Mesenchymal stem cell (in vitro differentiated cells and primary cell): ENCODE results near the gene POU2F3.
A peak's percentile ranks its signal among the peaks of the same experiment; 100 is the strongest.

Source experiments
- DNase-seq: peaks from one replicate; pipeline ENCODE4 v3.0.0-alpha.2; 2013
- H2AFZ ChIP-seq: one replicate; pipeline ENCODE4 v1.6.1; 2013; ENCODE audit warnings: low read depth, mild to moderate bottlenecking, control low read depth, inconsistent platforms, low read length, moderate library complexity
- H2AK5ac ChIP-seq: 2 replicates; pipeline ENCODE4 v1.6.1; 2013; ENCODE audit warnings: low read length, moderate library complexity, mild to moderate bottlenecking, inconsistent platforms; ENCODE audit not compliant: severe bottlenecking
- H2BK120ac ChIP-seq: one replicate; pipeline ENCODE4 v1.6.1; 2013; ENCODE audit warnings: low read depth, mild to moderate bottlenecking, inconsistent platforms, low read length, moderate library complexity
- H2BK12ac ChIP-seq, 2 experiments: one replicate each; pipeline ENCODE4 v1.6.1; 2013; ENCODE audit warnings: inconsistent platforms in 2 of 2, low read length in 2 of 2, mild to moderate bottlenecking in 2 of 2, moderate library complexity in 2 of 2, control low read depth in 1 of 2
- H2BK15ac ChIP-seq: one replicate; pipeline ENCODE4 v1.6.1; 2013; ENCODE audit warnings: mild to moderate bottlenecking, low read depth, inconsistent platforms; ENCODE audit not compliant: poor library complexity, severe bottlenecking
- H2BK5ac ChIP-seq: 2 replicates; pipeline ENCODE4 v1.6.1; 2013; ENCODE audit warnings: low read depth, mild to moderate bottlenecking, low read length, control low read depth, inconsistent platforms; ENCODE audit not compliant: poor library complexity, severe bottlenecking
- H3K14ac ChIP-seq, 2 experiments: one replicate each; pipeline ENCODE4 v1.6.1; 2013; ENCODE audit warnings: inconsistent platforms in 2 of 2, low read length in 2 of 2, control low read depth in 1 of 2, mild to moderate bottlenecking in 1 of 2, moderate library complexity in 1 of 2
- H3K18ac ChIP-seq, 2 experiments: one replicate each; pipeline ENCODE4 v1.6.1; 2013; ENCODE audit warnings: inconsistent platforms in 2 of 2, low read length in 2 of 2, control low read depth in 1 of 2, low read depth in 1 of 2, mild to moderate bottlenecking in 1 of 2
- H3K23ac ChIP-seq, 2 experiments: one replicate each; pipeline ENCODE4 v1.6.1; 2013; ENCODE audit warnings: inconsistent platforms in 2 of 2, low read length in 2 of 2, mild to moderate bottlenecking in 2 of 2, moderate library complexity in 2 of 2, control low read depth in 1 of 2
- H3K27ac ChIP-seq: 2 replicates; pipeline ENCODE4 v1.5.1; 2013; ENCODE audit warnings: mild to moderate bottlenecking, moderate library complexity, low read length, control low read depth, inconsistent platforms; ENCODE audit not compliant: poor library complexity, severe bottlenecking
- H3K27me3 ChIP-seq, 2 experiments: 2 replicates each; pipeline versions ENCODE4 v1.6.1 to v1.7.0; 2013; ENCODE audit warnings: low read length in 2 of 2, mild to moderate bottlenecking in 2 of 2, moderate library complexity in 2 of 2, control low read depth in 1 of 2, inconsistent platforms in 1 of 2; ENCODE audit not compliant: control insufficient read depth in 1 of 2, insufficient read depth in 1 of 2
- H3K36me3 ChIP-seq, 2 experiments: 2 replicates each; pipeline versions ENCODE4 v1.6.1 to v1.7.0; 2013; ENCODE audit warnings: low read length in 2 of 2, control low read depth in 1 of 2, inconsistent platforms in 1 of 2, low read depth in 1 of 2, mild to moderate bottlenecking in 1 of 2; ENCODE audit not compliant: insufficient read depth in 2 of 2, control insufficient read depth in 1 of 2
- H3K4ac ChIP-seq, 2 experiments: one replicate each; pipeline ENCODE4 v1.6.1; 2013; ENCODE audit warnings: inconsistent platforms in 2 of 2, low read length in 2 of 2, mild to moderate bottlenecking in 2 of 2, moderate library complexity in 2 of 2, control low read depth in 1 of 2, low read depth in 1 of 2
- H3K4me1 ChIP-seq: 2 replicates; pipeline ENCODE4 v1.6.1; 2013; ENCODE audit warnings: low read depth, low read length, control low read depth; ENCODE audit not compliant: control insufficient read depth, insufficient read depth
- H3K4me2 ChIP-seq: 2 replicates; pipeline ENCODE4 v1.6.1; 2013; ENCODE audit warnings: low read length, mild to moderate bottlenecking, inconsistent platforms; ENCODE audit not compliant: poor library complexity, severe bottlenecking
- H3K4me3 ChIP-seq, 2 experiments: 2 replicates each; pipeline versions ENCODE4 v1.5.1 to v1.7.0; 2013; ENCODE audit warnings: low read length in 2 of 2, mild to moderate bottlenecking in 2 of 2, control low read depth in 1 of 2, low read depth in 1 of 2; ENCODE audit not compliant: insufficient read depth in 1 of 2
- H3K79me1 ChIP-seq: replicated peaks from 2 replicates; pipeline ENCODE4 v1.6.1; 2013; ENCODE audit warnings: mild to moderate bottlenecking, control low read depth, low read length, inconsistent platforms; ENCODE audit not compliant: poor library complexity, severe bottlenecking
- H3K9ac ChIP-seq: 2 replicates; pipeline ENCODE4 v1.7.0; 2013; ENCODE audit warnings: mild to moderate bottlenecking, low read length, moderate library complexity
- H3K9me3 ChIP-seq: 2 replicates; pipeline ENCODE4 v1.7.0; 2013; ENCODE audit warnings: mild to moderate bottlenecking, low read length; ENCODE audit not compliant: control insufficient read depth
- H4K8ac ChIP-seq: one replicate; pipeline ENCODE4 v1.6.1; 2013; ENCODE audit warnings: inconsistent platforms, mild to moderate bottlenecking, low read length, moderate library complexity
- H4K91ac ChIP-seq: one replicate; pipeline ENCODE4 v1.6.1; 2013; ENCODE audit warnings: mild to moderate bottlenecking, low read length, inconsistent platforms
- WGBS: methylation state at CpG from one replicate; pipeline ENCODE4 v1.1.7; 2013; ENCODE audit warnings: mixed read lengths; 5-methylcytosine and 5-hydroxymethylcytosine counted together

The POU2F3 gene

DNA sequence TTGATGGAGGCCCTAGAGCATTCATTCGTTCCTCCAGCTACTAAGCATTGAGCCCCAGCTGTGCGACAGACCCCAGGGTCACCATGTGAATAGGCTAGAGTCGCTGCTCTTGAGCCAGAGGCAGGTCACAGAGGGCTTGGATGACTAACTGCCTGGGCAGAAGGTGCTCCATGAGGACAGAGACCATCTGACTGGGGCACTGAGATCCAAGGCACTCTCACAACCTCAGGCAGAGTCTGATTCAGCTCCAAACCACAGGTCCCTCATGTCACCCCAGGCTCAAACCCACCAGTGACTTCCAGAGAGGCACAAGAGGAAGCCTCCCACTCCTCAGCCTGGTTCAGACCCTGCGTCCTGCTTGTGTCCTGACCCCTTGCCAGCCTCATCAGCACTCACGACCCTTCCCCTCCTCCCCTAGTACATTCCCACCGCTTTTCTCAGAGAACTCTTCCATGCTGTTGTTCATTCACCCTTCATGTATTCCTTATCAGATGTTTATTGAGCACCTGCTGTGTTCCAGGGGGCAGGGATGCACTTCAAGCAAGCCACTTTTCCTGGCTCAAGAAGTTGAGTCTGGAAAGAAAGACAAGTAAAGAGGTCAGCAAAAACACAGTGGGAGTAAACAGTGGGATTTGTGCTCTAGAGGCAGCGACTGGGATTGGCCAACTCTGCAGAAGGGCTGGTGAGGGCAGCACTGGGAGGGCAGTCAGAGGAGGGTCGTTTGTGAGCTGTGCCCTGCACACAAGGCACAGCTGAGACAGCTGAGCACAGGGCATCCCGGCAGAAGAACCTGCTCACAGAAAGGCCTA lies 19.8 kb upstream of the POU2F3 start:
- WGBS = 73% methylated on average over 9 of the region's 9 CpGs
- Histone ChIP-seq H3K4ac (no peak overlapping the region), H3K18ac (no peak overlapping the region), H3K4me1 (peaks cover 43% of the 10 kb centered on the region), H2AFZ (no peak overlapping the region), H3K9me3 (no peaks in the 10 kb centered on the region), H2BK12ac (no peak overlapping the region), H2BK5ac (no peak overlapping the region), H3K27me3 (no peaks in the 10 kb centered on the region), H3K4me3 (peak overlapping the region in 1 of 2 experiments; percentile 33), H3K27ac (no peak overlapping the region), H3K9ac (peak overlapping the region; percentile 77), H2AK5ac (no peak overlapping the region), H3K14ac (no peak overlapping the region), H3K36me3 (peaks cover 10 to 73% of the 10 kb centered on the region in 2 experiments), H3K23ac (no peak overlapping the region), H2BK15ac (no peak overlapping the region), H4K8ac (no peak overlapping the region), H3K4me2 (no peak overlapping the region), H4K91ac (no peak overlapping the region), H2BK120ac (no peak overlapping the region), H3K79me1 (peaks cover 32% of the 10 kb centered on the region)
- peak; percentile 29 for DNase-seq

DNA sequence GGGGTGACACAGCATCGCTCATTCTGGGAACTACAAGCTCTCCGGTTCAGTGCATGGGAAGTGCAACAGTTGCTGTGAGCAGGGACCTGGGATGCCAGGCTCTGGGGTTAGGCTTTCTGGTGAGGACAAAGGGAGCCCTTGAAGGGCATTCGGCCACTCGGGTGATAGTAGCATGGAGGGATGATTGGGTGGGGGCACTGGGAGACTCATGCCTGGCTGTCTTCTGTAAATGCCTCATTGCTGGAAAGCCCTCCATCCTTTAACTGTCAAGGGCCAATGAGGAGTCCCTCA lies 19.2 kb upstream of the POU2F3 start:
- Histone ChIP-seq H3K4ac (no peak overlapping the region), H3K14ac (no peak overlapping the region), H3K9ac (no peak overlapping the region), H2BK120ac (no peak overlapping the region), H4K8ac (no peak overlapping the region), H3K4me1 (peaks cover 46% of the 10 kb centered on the region), H3K36me3 (peaks cover 12 to 68% of the 10 kb centered on the region in 2 experiments), H3K4me3 (no peak overlapping the region), H3K79me1 (peaks cover 32% of the 10 kb centered on the region), H2BK15ac (no peak overlapping the region), H2AK5ac (no peak overlapping the region), H2BK5ac (no peak overlapping the region), H4K91ac (no peak overlapping the region), H3K27ac (no peak overlapping the region), H3K9me3 (no peaks in the 10 kb centered on the region), H2AFZ (no peak overlapping the region), H3K27me3 (no peaks in the 10 kb centered on the region), H2BK12ac (no peak overlapping the region), H3K18ac (no peak overlapping the region), H3K23ac (no peak overlapping the region), H3K4me2 (no peak overlapping the region)
- no peak for DNase-seq
- 95% methylated on average over 4 of the region's 4 CpGs for WGBS

DNA sequence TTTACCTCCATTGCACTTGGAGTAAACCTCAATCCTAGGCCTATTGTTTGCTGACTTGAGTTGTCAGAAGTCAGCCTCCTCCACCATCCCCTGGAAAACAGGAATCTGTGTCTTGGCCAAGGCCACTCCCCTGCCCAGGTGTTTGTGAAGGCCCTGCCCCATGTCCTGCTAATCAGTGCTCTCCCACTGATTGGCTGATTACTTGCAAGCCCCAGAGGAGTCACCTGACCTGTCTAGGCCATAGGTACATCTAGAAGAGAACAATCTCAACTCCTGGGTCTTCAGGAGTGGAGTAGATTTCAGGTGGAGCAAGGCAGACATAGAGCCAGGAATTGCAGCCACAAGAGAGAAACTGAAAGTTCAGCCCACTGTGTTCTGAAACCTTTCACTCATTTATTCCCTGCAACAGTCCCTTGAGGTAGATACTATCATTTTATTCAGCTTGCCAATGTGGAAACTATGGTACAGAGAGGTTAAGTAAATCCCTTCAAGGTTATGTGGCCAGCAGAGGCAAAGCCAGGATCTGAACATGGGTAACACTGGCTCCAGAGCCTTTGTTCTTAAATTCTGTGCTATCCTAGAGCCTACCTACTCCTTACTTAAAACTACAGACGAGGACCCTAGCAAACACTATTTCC lies 18.7 kb upstream of the POU2F3 start:
- Histone ChIP-seq H3K27ac (no peak overlapping the region), H2BK15ac (no peak overlapping the region), H3K27me3 (no peaks in the 10 kb centered on the region), H3K79me1 (peaks cover 29% of the 10 kb centered on the region), H3K4me2 (no peak overlapping the region), H2BK5ac (no peak overlapping the region), H3K9ac (peak overlapping the region; percentile 7), H3K9me3 (no peaks in the 10 kb centered on the region), H4K91ac (no peak overlapping the region), H2BK12ac (no peak overlapping the region), H3K36me3 (peaks cover 18 to 69% of the 10 kb centered on the region in 2 experiments), H3K18ac (no peak overlapping the region), H3K4ac (no peak overlapping the region), H2BK120ac (no peak overlapping the region), H4K8ac (no peak overlapping the region), H2AFZ (no peak overlapping the region), H3K4me1 (peaks cover 45% of the 10 kb centered on the region), H3K14ac (no peak overlapping the region), H3K23ac (no peak overlapping the region), H2AK5ac (no peak overlapping the region), H3K4me3 (no peak overlapping the region)
- DNase-seq = no peak
- 100% methylated on average over 1 of the region's 1 CpG for WGBS

GRCh38 chr11:120222916-120223315 lies 17.0 kb upstream of the POU2F3 start:
- Histone ChIP-seq H3K27me3 (no peaks in the 10 kb centered on the region), H4K91ac (no peak overlapping the region), H2BK5ac (no peak overlapping the region), H3K4me1 (peaks cover 45% of the 10 kb centered on the region), H3K36me3 (peaks cover 30 to 72% of the 10 kb centered on the region in 2 experiments), H3K79me1 (peaks cover 18% of the 10 kb centered on the region), H3K14ac (no peak overlapping the region), H3K9me3 (no peaks in the 10 kb centered on the region), H3K23ac (no peak overlapping the region), H3K18ac (no peak overlapping the region), H2AFZ (no peak overlapping the region), H2BK15ac (no peak overlapping the region), H3K9ac (peak overlapping the region; percentile 61), H4K8ac (no peak overlapping the region), H2AK5ac (no peak overlapping the region), H2BK120ac (no peak overlapping the region), H3K4me3 (no peak overlapping the region), H3K4ac (no peak overlapping the region), H3K27ac (no peak overlapping the region), H3K4me2 (no peak overlapping the region), H2BK12ac (no peak overlapping the region)
- DNase-seq = no peak
- 94% methylated on average over 8 of the region's 8 CpGs for WGBS
